Iris pigment epithelial cell (primary cell): ENCODE results near the gene PTPN4.
A peak's percentile ranks its signal among the peaks of the same experiment; 100 is the strongest.

Experiments
- DNase-seq: peaks from one replicate; pipeline ENCODE4 v3.0.0-alpha.2; 2011; ENCODE audit warnings: low read depth

Gene PTPN4

GRCh38 chr2:119759451-119760236, at the start of gene PTPN4:
Gene PTPN4, plus strand, starts transcription at chr2:119759922. Its CDS starts 49,932 bp downstream, at chr2:119809854.
- peak; percentile 99 for DNase-seq

GRCh38 chr2:119710281-119710680, 49.4 kb upstream of the PTPN4 start:
- no peak for DNase-seq

- no peak for DNase-seq
Measured at GRCh38 chr2:119711352-119711751, 48.4 kb upstream of the PTPN4 start.

GRCh38 chr2:119712571-119712970, 47.2 kb upstream of the PTPN4 start:
- DNase-seq, result no peak

- DNase-seq, result no peak
Measured at GRCh38 chr2:119713819-119714490, 45.8 kb upstream of the PTPN4 start.

GRCh38 chr2:119715409-119716283, 44.1 kb upstream of the PTPN4 start:
- no peak for DNase-seq

- no peak for DNase-seq
Measured at GRCh38 chr2:119716284-119716672, 43.4 kb upstream of the PTPN4 start.

- DNase-seq, result no peak
Measured at GRCh38 chr2:119718501-119719260, 41.0 kb upstream of the PTPN4 start.

- no peak for DNase-seq
Measured at GRCh38 chr2:119719261-119719627, 40.5 kb upstream of the PTPN4 start.

- no peak for DNase-seq
Measured at GRCh38 chr2:119721043-119721442, 38.7 kb upstream of the PTPN4 start.

GRCh38 chr2:119721462-119721861, 38.3 kb upstream of the PTPN4 start:
- no peak for DNase-seq

GRCh38 chr2:119721904-119722303, 37.8 kb upstream of the PTPN4 start:
- no peak for DNase-seq

- no peak for DNase-seq
Measured at GRCh38 chr2:119723186-119723585, 36.5 kb upstream of the PTPN4 start.

GRCh38 chr2:119723784-119724467, 35.8 kb upstream of the PTPN4 start:
- DNase-seq, result no peak

GRCh38 chr2:119724656-119725485, 34.9 kb upstream of the PTPN4 start:
- no peak for DNase-seq

GRCh38 chr2:119727493-119727892, 32.2 kb upstream of the PTPN4 start:
- no peak for DNase-seq

GRCh38 chr2:119728421-119728820, 31.3 kb upstream of the PTPN4 start:
- DNase-seq, result peak; percentile 62

GRCh38 chr2:119730671-119731177, 29.0 kb upstream of the PTPN4 start:
- no peak for DNase-seq

- no peak for DNase-seq
Measured at GRCh38 chr2:119731983-119732382, 27.7 kb upstream of the PTPN4 start.

- no peak for DNase-seq
Measured at GRCh38 chr2:119732601-119733164, 27.0 kb upstream of the PTPN4 start.
